HEK293 (cell line): ENCODE results near the gene ALDH16A1.

Experiments used
- GLIS1 ChIP-seq: fragments of 450-650 bp; formaldehyde crosslinking; IDR thresholded peaks from 2 replicates; pipeline ENCODE4 v1.5.1; 2016; ENCODE audit warnings: missing biosample characterization, missing genetic modification characterization
- HOXC10 ChIP-seq: sonication (generic); formaldehyde crosslinking; IDR thresholded peaks from 2 replicates; pipeline ENCODE4 v1.8.1; 2023; ENCODE audit warnings: mild to moderate bottlenecking, missing genetic modification reagents
- INSM2 ChIP-seq: fragments of 450-650 bp; formaldehyde crosslinking; IDR thresholded peaks from 2 replicates; pipeline ENCODE4 v1.5.1; 2016; ENCODE audit warnings: missing biosample characterization, missing genetic modification characterization
- MEIS1 ChIP-seq: sonication (generic); formaldehyde crosslinking; IDR thresholded peaks from 2 replicates; pipeline ENCODE4 v1.8.1; 2022; ENCODE audit warnings: missing genetic modification reagents, mild to moderate bottlenecking, borderline replicate concordance
- PRDM10 ChIP-seq: fragments of 450-650 bp; formaldehyde crosslinking; IDR thresholded peaks from 2 replicates; pipeline ENCODE4 v1.5.1; 2016; ENCODE audit warnings: missing biosample characterization, missing genetic modification characterization
- ZBTB20 ChIP-seq: fragments of 450-650 bp; formaldehyde crosslinking; IDR thresholded peaks from 2 replicates; pipeline ENCODE4 v1.5.1; 2016; ENCODE audit warnings: missing biosample characterization, missing genetic modification characterization
- ZFHX2 ChIP-seq: fragments of 450-650 bp; formaldehyde crosslinking; conservative IDR thresholded peaks from 2 replicates; pipeline ENCODE4 v1.5.1; 2016; ENCODE audit warnings: missing biosample characterization, missing genetic modification characterization
- ZNF10 ChIP-seq: fragments of 450-650 bp; formaldehyde crosslinking; IDR thresholded peaks from 2 replicates; pipeline ENCODE4 v1.5.1; 2017; ENCODE audit warnings: missing biosample characterization, missing genetic modification characterization
- ZNF114 ChIP-seq: fragments of 450-650 bp; formaldehyde crosslinking; IDR thresholded peaks from 2 replicates; pipeline ENCODE4 v1.5.0; 2017; ENCODE audit warnings: missing biosample characterization, missing genetic modification characterization
- ZNF184 ChIP-seq: fragments of 450-650 bp; IDR thresholded peaks from 2 replicates; pipeline ENCODE4 v1.5.1; 2018; ENCODE audit warnings: missing biosample characterization, mild to moderate bottlenecking, missing genetic modification characterization
- ZNF350 ChIP-seq: fragments of 450-650 bp; formaldehyde crosslinking; IDR thresholded peaks from 2 replicates; pipeline ENCODE4 v1.5.0; 2017; ENCODE audit warnings: missing biosample characterization, mild to moderate bottlenecking, missing genetic modification characterization
- ZNF398 ChIP-seq: fragments of 450-650 bp; formaldehyde crosslinking; IDR thresholded peaks from 2 replicates; pipeline ENCODE4 v1.5.1; 2017; ENCODE audit warnings: missing biosample characterization, missing genetic modification characterization
- ZNF426 ChIP-seq: fragments of 450-650 bp; formaldehyde crosslinking; IDR thresholded peaks from 2 replicates; pipeline ENCODE4 v1.5.1; 2017; ENCODE audit warnings: missing biosample characterization, missing genetic modification characterization, mild to moderate bottlenecking, inconsistent platforms, moderate library complexity
- ZNF473 ChIP-seq: fragments of 450-650 bp; formaldehyde crosslinking; IDR thresholded peaks from 2 replicates; pipeline ENCODE4 v1.5.1; 2017; ENCODE audit warnings: missing biosample characterization, missing genetic modification characterization
- ZNF585B ChIP-seq: fragments of 450-650 bp; formaldehyde crosslinking; IDR thresholded peaks from 2 replicates; pipeline ENCODE4 v1.5.1; 2016; ENCODE audit warnings: missing biosample characterization, missing genetic modification characterization
- ZNF776 ChIP-seq: fragments of 450-650 bp; formaldehyde crosslinking; IDR thresholded peaks from 2 replicates; pipeline ENCODE4 v1.5.0; 2017; ENCODE audit warnings: missing biosample characterization, missing genetic modification characterization, borderline replicate concordance
- TF ChIP-seq, protein P1 (sequence below): fragments of 450-650 bp; formaldehyde crosslinking; IDR thresholded peaks from 2 replicates; pipeline ENCODE4 v1.5.1; 2017; ENCODE audit warnings: missing biosample characterization, mild to moderate bottlenecking, missing genetic modification characterization, moderate library complexity
- TF ChIP-seq, protein P2 (sequence below): fragments of 450-650 bp; formaldehyde crosslinking; IDR thresholded peaks from 2 replicates; pipeline ENCODE4 v1.5.1; 2016; ENCODE audit warnings: missing biosample characterization, missing genetic modification characterization

ALDH16A1 gene

DNA sequence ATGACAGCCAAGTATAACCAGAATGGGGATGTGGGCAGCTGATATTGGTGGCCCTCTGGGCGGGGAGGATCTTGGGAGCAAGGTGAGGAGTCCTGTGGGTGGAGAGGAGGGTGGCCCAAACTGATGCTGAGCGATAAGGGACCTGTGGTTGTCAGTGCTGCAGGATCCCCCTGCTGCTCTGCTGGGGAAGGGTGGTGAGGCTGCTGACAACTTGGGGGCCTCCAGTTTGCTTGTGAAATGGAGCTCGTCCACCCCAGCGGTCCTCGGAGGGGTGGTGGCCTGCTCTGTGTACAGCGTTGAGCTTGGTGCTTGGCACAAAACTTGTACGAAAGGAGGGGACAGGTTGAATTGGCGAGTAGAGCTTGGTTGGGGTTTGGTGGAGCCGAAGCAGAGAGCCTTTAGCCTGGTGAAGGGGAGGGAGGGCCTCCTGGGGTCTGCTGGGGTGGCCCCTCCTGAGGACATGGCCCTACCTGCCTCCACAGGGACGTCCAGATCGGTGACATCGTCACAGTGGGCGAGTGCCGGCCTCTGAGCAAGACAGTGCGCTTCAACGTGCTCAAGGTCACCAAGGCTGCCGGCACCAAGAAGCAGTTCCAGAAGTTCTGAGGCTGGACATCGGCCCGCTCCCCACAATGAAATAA is 46.1 kb downstream of the ALDH16A1 start (continued):
- no peak for TF ChIP-seq ZNF426 (tag by site-specific recombination)
- TF ChIP-seq ZNF10 (tag by site-specific recombination) = no peak
- no peak for TF ChIP-seq ZBTB20 (tag by site-specific recombination)
- no peak for TF ChIP-seq ZNF184 (tag by site-specific recombination)
- TF ChIP-seq MEIS1 = no peak
- TF ChIP-seq, protein P1, sequence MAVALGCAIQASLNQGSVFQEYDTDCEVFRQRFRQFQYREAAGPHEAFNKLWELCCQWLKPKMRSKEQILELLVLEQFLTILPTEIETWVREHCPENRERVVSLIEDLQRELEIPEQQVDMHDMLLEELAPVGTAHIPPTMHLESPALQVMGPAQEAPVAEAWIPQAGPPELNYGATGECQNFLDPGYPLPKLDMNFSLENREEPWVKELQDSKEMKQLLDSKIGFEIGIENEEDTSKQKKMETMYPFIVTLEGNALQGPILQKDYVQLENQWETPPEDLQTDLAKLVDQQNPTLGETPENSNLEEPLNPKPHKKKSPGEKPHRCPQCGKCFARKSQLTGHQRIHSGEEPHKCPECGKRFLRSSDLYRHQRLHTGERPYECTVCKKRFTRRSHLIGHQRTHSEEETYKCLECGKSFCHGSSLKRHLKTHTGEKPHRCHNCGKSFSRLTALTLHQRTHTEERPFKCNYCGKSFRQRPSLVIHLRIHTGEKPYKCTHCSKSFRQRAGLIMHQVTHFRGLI (tag by site-specific recombination) = no peak
- no peak for TF ChIP-seq HOXC10 (CRISPR knock-in tag)
- peak; percentile 48 for TF ChIP-seq ZFHX2
- TF ChIP-seq GLIS1 (tag by site-specific recombination) = no peak
- TF ChIP-seq INSM2 (tag by site-specific recombination) = no peak
- TF ChIP-seq ZNF585B = no peak
- TF ChIP-seq ZNF398 (tag by site-specific recombination) = no peak
- TF ChIP-seq ZNF473 (tag by site-specific recombination) = no peak
- TF ChIP-seq, protein P2, sequence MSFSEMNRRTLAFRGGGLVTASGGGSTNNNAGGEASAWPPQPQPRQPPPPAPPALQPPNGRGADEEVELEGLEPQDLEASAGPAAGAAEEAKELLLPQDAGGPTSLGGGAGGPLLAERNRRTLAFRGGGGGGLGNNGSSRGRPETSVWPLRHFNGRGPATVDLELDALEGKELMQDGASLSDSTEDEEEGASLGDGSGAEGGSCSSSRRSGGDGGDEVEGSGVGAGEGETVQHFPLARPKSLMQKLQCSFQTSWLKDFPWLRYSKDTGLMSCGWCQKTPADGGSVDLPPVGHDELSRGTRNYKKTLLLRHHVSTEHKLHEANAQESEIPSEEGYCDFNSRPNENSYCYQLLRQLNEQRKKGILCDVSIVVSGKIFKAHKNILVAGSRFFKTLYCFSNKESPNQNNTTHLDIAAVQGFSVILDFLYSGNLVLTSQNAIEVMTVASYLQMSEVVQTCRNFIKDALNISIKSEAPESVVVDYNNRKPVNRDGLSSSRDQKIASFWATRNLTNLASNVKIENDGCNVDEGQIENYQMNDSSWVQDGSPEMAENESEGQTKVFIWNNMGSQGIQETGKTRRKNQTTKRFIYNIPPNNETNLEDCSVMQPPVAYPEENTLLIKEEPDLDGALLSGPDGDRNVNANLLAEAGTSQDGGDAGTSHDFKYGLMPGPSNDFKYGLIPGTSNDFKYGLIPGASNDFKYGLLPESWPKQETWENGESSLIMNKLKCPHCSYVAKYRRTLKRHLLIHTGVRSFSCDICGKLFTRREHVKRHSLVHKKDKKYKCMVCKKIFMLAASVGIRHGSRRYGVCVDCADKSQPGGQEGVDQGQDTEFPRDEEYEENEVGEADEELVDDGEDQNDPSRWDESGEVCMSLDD (tag by site-specific recombination) = no peak
- TF ChIP-seq ZNF350 (tag by site-specific recombination) = no peak
- no peak for TF ChIP-seq ZNF776
- TF ChIP-seq ZNF114 (tag by site-specific recombination) = no peak
- peak; percentile 68 for TF ChIP-seq PRDM10 (tag by site-specific recombination)
- TF ChIP-seq, all 188 proteins: peak for 4
